ENCODE data around the gene MFNG. TPM values are rescaled to one million over a fixed set of nuclear protein-coding genes. Genes with fewer than 3 reads are reported as not detected.

MFNG gene
- total and polyA plus RNA-seq, 8 donors: 1.5 to 10.5 (median 4.4) TPM

- peak overlapping the region; percentile 84 to 95 (median 92) for H3K27ac ChIP-seq
Measured at GRCh38 chr22:37502342-37503182, 16.4 kb upstream of the MFNG start.

GRCh38 chr22:37501610-37502341 lies 15.6 kb upstream of the MFNG start:
- Histone ChIP-seq H3K27ac (peak overlapping the region; percentile 84 to 95 (median 92)), H3K36me3 (peaks cover 0 to 8% (median 0%) of the 10 kb centered on the region in 3 donors), H3K4me1 (peaks cover 44 to 55% (median 50%) of the 10 kb centered on the region in 3 donors), H3K9me3 (no peaks in the 10 kb centered on the region), H3K27me3 (no peaks in the 10 kb centered on the region), H3K4me3 (peak overlapping the region in 2 of 4 donors; percentile 8 to 15)
- DNase-seq (peak; percentile 78 to 96 (median 92)), FAIRE-seq (peak; percentile 43), ATAC-seq (peak; percentile 86 to 91 (median 88))
- intact Hi-C loops (cut with DNase I): no loop called here
- TF ChIP-seq CTCF (IDR thresholded peaks at IDR 0.05): no peak
- WGBS, 2 donors: 9% methylated on average over 14 of the region's 14 CpGs

More at GRCh38 chr22:37502342-37503182, 16.4 kb upstream of the MFNG start:
- Histone ChIP-seq H3K4me1 (peaks cover 44 to 55% (median 50%) of the 10 kb centered on the region in 3 donors), H3K4me3 (peak overlapping the region in 1 of 4 donors; percentile 8), H3K9me3 (no peaks in the 10 kb centered on the region), H3K36me3 (peaks cover 0 to 13% (median 2%) of the 10 kb centered on the region in 3 donors), H3K27me3 (no peaks in the 10 kb centered on the region)
- peak in 5 of 6 donors; percentile 75 to 87 (median 79) for DNase-seq
- WGBS, 2 donors: 51% methylated on average over 16 of the region's 16 CpGs
- intact Hi-C loops (cut with DNase I): no loop called here
- no peak for FAIRE-seq
- peak; percentile 60 to 80 (median 72) for ATAC-seq
- no peak for TF ChIP-seq CTCF (IDR thresholded peaks at IDR 0.05)

- Histone ChIP-seq H3K4me3 (peak overlapping the region in 2 of 4 donors; percentile 8 to 15), H3K36me3 (peaks cover 0 to 2% (median 0%) of the 10 kb centered on the region in 3 donors), H3K9me3 (no peaks in the 10 kb centered on the region), H3K4me1 (peaks cover 44 to 55% (median 50%) of the 10 kb centered on the region in 3 donors), H3K27me3 (no peaks in the 10 kb centered on the region), H3K27ac (peak overlapping the region; percentile 84 to 95 (median 92))
- no peak for FAIRE-seq
- DNase-seq: peak in 3 of 6 donors; percentile 43 to 73 (median 57)
- TF ChIP-seq CTCF (IDR thresholded peaks at IDR 0.05): no peak
- WGBS, 2 donors: 35 to 39% methylated on average over 24 of the region's 24 CpGs
- ATAC-seq: peak in 3 of 4 donors; percentile 0
- intact Hi-C loops (cut with DNase I): no loop called here
Measured at GRCh38 chr22:37500745-37501609, 14.8 kb upstream of the MFNG start.

- Histone ChIP-seq H3K9me3 (no peaks in the 10 kb centered on the region), H3K27me3 (no peaks in the 10 kb centered on the region), H3K4me1 (peaks cover 44 to 54% (median 50%) of the 10 kb centered on the region in 3 donors), H3K36me3 (no peaks in the 10 kb centered on the region), H3K4me3 (no peak overlapping the region), H3K27ac (peak overlapping the region in 1 of 4 donors; percentile 88)
- intact Hi-C loops (cut with DNase I): no loop called here
- TF ChIP-seq CTCF (IDR thresholded peaks at IDR 0.05): no peak
- DNase-seq (peak in 2 of 6 donors; percentile 44 to 68), FAIRE-seq (no peak), ATAC-seq (no peak)
- WGBS, 2 donors: 73 to 76% methylated on average over 13 of the region's 13 CpGs
Measured at GRCh38 chr22:37499789-37500540, 13.8 kb upstream of the MFNG start.

Measured in pancreas (tissue), 10 donors.